ENCODE measurements around the gene EHMT2.

GRCh38 chr6:31945154-31945506 lies 47.6 kb upstream of the EHMT2 start:
- TF ChIP-seq POLR2A (IDR thresholded peaks at IDR 0.05; ENCODE audit: low read depth, low read length) = no peak
- no peak for TF ChIP-seq POLR2AphosphoS5 (IDR thresholded peaks at IDR 0.05; ENCODE audit: low read depth, low read length)
- no peak for TF ChIP-seq TAF1 (IDR thresholded peaks at IDR 0.05; ENCODE audit: borderline replicate concordance, low read depth, low read length)

Data from GM12892 (cell line).